Type B pancreatic cell (in vitro differentiated cells): ENCODE measurements around the gene LRRC26. TPM values are rescaled to one million over a fixed set of nuclear protein-coding genes. Genes with fewer than 3 reads are reported as not detected.

Experiments used
- DNase-seq: peaks from one replicate; pipeline ENCODE4 v3.0.0; 2021; ENCODE audit warnings: mixed read lengths; ENCODE audit not compliant: unreplicated experiment; ENCODE audit errors: extremely low spot score
- H3K27ac Mint-ChIP-seq: 2 replicates; pipeline ENCODE4 v1.8.0; 2021; ENCODE audit warnings: mild to moderate bottlenecking, mixed read lengths
- H3K27me3 Mint-ChIP-seq: 2 replicates; pipeline ENCODE4 v1.8.0; 2021; ENCODE audit warnings: mixed read lengths
- H3K36me3 Mint-ChIP-seq: 2 replicates; pipeline ENCODE4 v1.8.0; 2021; ENCODE audit warnings: mixed read lengths
- H3K4me1 Mint-ChIP-seq: one replicate; pipeline ENCODE4 v1.8.0; 2021; ENCODE audit warnings: mixed read lengths; ENCODE audit not compliant: unreplicated experiment
- H3K4me3 Mint-ChIP-seq: 2 replicates; pipeline ENCODE4 v1.8.0; 2021; ENCODE audit warnings: mild to moderate bottlenecking, mixed read lengths
- H3K9me3 Mint-ChIP-seq: 2 replicates; pipeline ENCODE4 v1.8.0; 2021; ENCODE audit warnings: mixed read lengths
- total RNA-seq: library from RNA; stranded (reverse); gene quantifications from 2 replicates; pipeline ENCODE4 v1.2.1, GENCODE V29; 2021; ENCODE audit warnings: low replicate concordance
- TF ChIP-seq, protein P1 (sequence below): fragments of 200-600 bp; sonication (generic); conservative IDR thresholded peaks from 2 replicates; pipeline ENCODE4 v1.5.0; 2021; ENCODE audit warnings: antibody characterized with exemption, mild to moderate bottlenecking

LRRC26 gene
- total RNA-seq, 1 donor from 2014 or later = 0.77 TPM

DNA sequence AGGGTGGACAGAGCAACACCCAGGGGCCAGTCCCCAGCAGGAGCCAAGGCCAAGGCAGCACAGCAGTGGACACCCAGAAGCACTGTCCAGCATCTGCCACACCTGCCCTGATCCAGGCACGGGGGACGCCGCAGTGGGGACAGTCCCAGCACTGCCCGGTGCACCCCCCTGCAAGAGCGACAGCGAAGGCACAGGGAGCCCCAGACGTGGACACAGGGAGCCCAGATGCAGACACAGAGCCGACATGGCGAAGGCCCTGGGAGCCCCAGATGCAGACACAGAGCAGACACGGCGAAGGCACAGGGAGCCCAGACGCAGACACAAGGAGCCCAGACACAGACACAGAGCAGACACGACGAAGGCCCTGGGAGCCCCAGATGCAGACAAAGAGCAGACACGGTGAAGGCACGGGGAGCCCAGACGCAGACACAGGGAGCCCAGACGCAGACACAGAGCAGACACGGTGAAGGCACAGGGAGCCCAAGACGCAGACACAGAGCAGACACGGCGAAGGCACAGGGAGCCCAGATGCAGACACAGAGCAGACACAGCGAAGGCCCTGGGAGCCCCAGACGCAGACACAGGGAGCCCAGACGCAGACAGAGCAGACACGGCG is 14.2 kb upstream of the LRRC26 start:
- H3K27ac Mint-ChIP-seq = no peak overlapping the region
- TF ChIP-seq, protein P1, sequence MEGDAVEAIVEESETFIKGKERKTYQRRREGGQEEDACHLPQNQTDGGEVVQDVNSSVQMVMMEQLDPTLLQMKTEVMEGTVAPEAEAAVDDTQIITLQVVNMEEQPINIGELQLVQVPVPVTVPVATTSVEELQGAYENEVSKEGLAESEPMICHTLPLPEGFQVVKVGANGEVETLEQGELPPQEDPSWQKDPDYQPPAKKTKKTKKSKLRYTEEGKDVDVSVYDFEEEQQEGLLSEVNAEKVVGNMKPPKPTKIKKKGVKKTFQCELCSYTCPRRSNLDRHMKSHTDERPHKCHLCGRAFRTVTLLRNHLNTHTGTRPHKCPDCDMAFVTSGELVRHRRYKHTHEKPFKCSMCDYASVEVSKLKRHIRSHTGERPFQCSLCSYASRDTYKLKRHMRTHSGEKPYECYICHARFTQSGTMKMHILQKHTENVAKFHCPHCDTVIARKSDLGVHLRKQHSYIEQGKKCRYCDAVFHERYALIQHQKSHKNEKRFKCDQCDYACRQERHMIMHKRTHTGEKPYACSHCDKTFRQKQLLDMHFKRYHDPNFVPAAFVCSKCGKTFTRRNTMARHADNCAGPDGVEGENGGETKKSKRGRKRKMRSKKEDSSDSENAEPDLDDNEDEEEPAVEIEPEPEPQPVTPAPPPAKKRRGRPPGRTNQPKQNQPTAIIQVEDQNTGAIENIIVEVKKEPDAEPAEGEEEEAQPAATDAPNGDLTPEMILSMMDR = no peak
- no peak for DNase-seq
- no peaks in the 10 kb centered on the region for H3K36me3 Mint-ChIP-seq
- H3K4me1 Mint-ChIP-seq = peaks cover 5% of the 10 kb centered on the region
- H3K27me3 Mint-ChIP-seq = no peaks in the 10 kb centered on the region
- no peak overlapping the region for H3K4me3 Mint-ChIP-seq
- no peaks in the 10 kb centered on the region for H3K9me3 Mint-ChIP-seq

GRCh38 chr9:137182836-137183235 is 13.0 kb upstream of the LRRC26 start:
- Mint-ChIP-seq H3K9me3 (no peaks in the 10 kb centered on the region), H3K4me3 (no peak overlapping the region), H3K27me3 (no peaks in the 10 kb centered on the region), H3K27ac (no peak overlapping the region), H3K36me3 (no peaks in the 10 kb centered on the region), H3K4me1 (peaks cover 5% of the 10 kb centered on the region)
- no peak for DNase-seq
- TF ChIP-seq, protein P1 = no peak

DNA sequence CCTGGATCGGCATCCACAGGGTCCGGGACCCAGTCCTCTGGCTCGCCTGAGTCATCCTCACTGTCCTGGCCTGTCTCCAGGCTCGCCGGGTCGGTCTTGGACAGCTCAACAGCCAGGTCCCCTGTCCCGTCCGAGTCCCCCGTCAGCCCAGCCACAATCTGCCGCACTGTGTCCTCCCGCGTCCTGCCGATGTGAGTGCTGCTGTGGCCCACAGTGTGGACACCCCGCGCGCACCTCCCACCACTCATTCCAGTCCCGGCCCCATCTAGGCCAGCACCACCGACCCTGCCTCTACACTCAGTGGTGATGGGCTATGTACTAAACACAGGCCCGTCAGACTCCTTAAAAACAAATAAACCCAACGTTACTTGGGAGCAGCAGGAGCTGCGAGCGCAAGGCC is 11.8 kb upstream of the LRRC26 start:
- Mint-ChIP-seq H3K9me3 (no peaks in the 10 kb centered on the region), H3K4me1 (peaks cover 1% of the 10 kb centered on the region), H3K27ac (no peak overlapping the region), H3K36me3 (no peaks in the 10 kb centered on the region), H3K27me3 (no peaks in the 10 kb centered on the region), H3K4me3 (no peak overlapping the region)
- TF ChIP-seq, protein P1 = no peak
- DNase-seq = no peak

DNA sequence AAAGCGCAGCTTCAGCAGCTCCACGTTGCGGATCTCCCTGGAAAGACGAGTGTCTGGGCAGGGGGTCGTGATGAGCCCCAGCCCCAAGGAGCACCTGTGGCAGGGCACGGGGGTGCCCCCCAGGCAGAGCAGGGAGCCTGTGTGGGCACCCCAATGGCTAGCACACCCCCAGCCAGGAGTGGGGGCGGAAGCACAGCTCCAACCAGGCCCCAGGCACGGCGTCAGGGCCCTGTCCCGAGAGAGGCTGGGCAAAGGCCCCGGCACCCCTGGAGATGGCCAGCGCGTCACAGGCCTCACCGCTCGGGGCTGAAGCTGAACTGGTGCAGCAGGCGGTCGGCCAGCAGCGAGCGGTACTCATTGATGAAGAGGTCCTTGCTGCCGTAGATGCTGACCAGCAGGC is 10.6 kb upstream of the LRRC26 start:
- Mint-ChIP-seq H3K9me3 (no peaks in the 10 kb centered on the region), H3K4me1 (no peaks in the 10 kb centered on the region), H3K36me3 (no peaks in the 10 kb centered on the region), H3K27ac (no peak overlapping the region), H3K4me3 (no peak overlapping the region), H3K27me3 (peaks cover 5% of the 10 kb centered on the region)
- TF ChIP-seq, protein P1 = no peak
- no peak for DNase-seq

- DNase-seq = no peak
- TF ChIP-seq, protein P1 = no peak
- H3K27me3 Mint-ChIP-seq = peaks cover 5% of the 10 kb centered on the region
- H3K27ac Mint-ChIP-seq = no peak overlapping the region
- no peaks in the 10 kb centered on the region for H3K4me1 Mint-ChIP-seq
- no peaks in the 10 kb centered on the region for H3K36me3 Mint-ChIP-seq
- H3K4me3 Mint-ChIP-seq = no peak overlapping the region
- H3K9me3 Mint-ChIP-seq = no peaks in the 10 kb centered on the region
Observed at GRCh38 chr9:137179761-137180160, 9.9 kb upstream of the LRRC26 start.
